DOHH2 (cell line): ENCODE measurements around the gene AUH.

ENCODE experiments used
- H3F3A ChIP-seq: fragments of 200-600 bp; sonication (generic), shearing (Covaris generic); 2 replicates; pipeline ENCODE4 v1.6.0; 2016; ENCODE audit warnings: antibody characterized with exemption, mild to moderate bottlenecking; ENCODE audit not compliant: control insufficient read depth, insufficient read depth
- H3K27ac ChIP-seq: fragments of 200-600 bp; sonication (generic); 2 replicates; pipeline ENCODE4 v1.5.1; 2014; ENCODE audit warnings: low read depth, mild to moderate bottlenecking, low read length, moderate library complexity
- H3K27me3 ChIP-seq: fragments of 200-600 bp; sonication (generic); 2 replicates; pipeline ENCODE4 v1.6.1; 2014; ENCODE audit warnings: mild to moderate bottlenecking, low read length, mixed read lengths; ENCODE audit not compliant: control insufficient read depth
- H3K36me3 ChIP-seq: fragments of 200-600 bp; sonication (generic); 2 replicates; pipeline ENCODE4 v1.6.1; 2014; ENCODE audit warnings: mild to moderate bottlenecking, low read length, moderate library complexity, mixed read lengths; ENCODE audit not compliant: control insufficient read depth
- H3K4me1 ChIP-seq: fragments of 200-600 bp; sonication (generic); 2 replicates; pipeline ENCODE4 v1.6.1; 2014; ENCODE audit warnings: mild to moderate bottlenecking, low read length, mixed read lengths; ENCODE audit not compliant: control insufficient read depth
- H3K4me2 ChIP-seq: fragments of 200-600 bp; sonication (generic); 2 replicates; pipeline ENCODE4 v1.6.0; 2014; ENCODE audit warnings: mild to moderate bottlenecking, low read length, moderate library complexity
- H3K4me3 ChIP-seq: fragments of 200-600 bp; sonication (generic); 2 replicates; pipeline ENCODE4 v1.5.1; 2014; ENCODE audit warnings: mild to moderate bottlenecking, low read length, mixed read lengths
- H3K79me2 ChIP-seq: fragments of 200-600 bp; sonication (generic); 2 replicates; pipeline ENCODE4 v1.6.1; 2014; ENCODE audit warnings: mild to moderate bottlenecking, low read length, mixed read lengths; ENCODE audit not compliant: control insufficient read depth
- H3K9me2 ChIP-seq: fragments of 200-600 bp; sonication (generic); replicated peaks from 2 replicates; pipeline ENCODE4 v1.6.1; 2014; ENCODE audit warnings: mild to moderate bottlenecking, low read length, mixed read lengths; ENCODE audit not compliant: control insufficient read depth
- H3K9me3 ChIP-seq: fragments of 200-600 bp; sonication (generic); 2 replicates; pipeline ENCODE4 v1.6.1; 2014; ENCODE audit warnings: antibody characterized with exemption, low read length, mixed read lengths; ENCODE audit not compliant: control insufficient read depth, insufficient read depth
- H4K20me1 ChIP-seq: fragments of 200-600 bp; sonication (generic); 2 replicates; pipeline ENCODE4 v1.6.0; 2014; ENCODE audit warnings: low read depth, mild to moderate bottlenecking, antibody characterized with exemption, low read length, moderate library complexity; ENCODE audit not compliant: control insufficient read depth, insufficient read depth
- CTCF ChIP-seq: fragments of 200-600 bp; sonication (generic); IDR thresholded peaks from one replicate; pipeline ENCODE4 v1.5.1; 2014; ENCODE audit warnings: antibody characterized with exemption, mild to moderate bottlenecking, low read depth, low read length; ENCODE audit not compliant: poor library complexity, severe bottlenecking
- EZH2phosphoT487 ChIP-seq: fragments of 200-600 bp; sonication (generic); IDR thresholded peaks from 2 replicates; pipeline ENCODE4 v1.6.1; 2017; ENCODE audit warnings: borderline replicate concordance, mild to moderate bottlenecking, antibody characterized with exemption, low read length, moderate library complexity, mixed read lengths

The AUH gene

GRCh38 chr9:91212596-91213243 lies 149.0 kb downstream of the AUH start:
- Histone ChIP-seq H4K20me1 (no peaks in the 10 kb centered on the region), H3K9me3 (peaks cover 5% of the 10 kb centered on the region; the same call in 1 of the 2 replicates), H3F3A (no peaks in the 10 kb centered on the region), H3K27me3 (no peaks in the 10 kb centered on the region), H3K4me3 (no peak overlapping the region), H3K27ac (no peak overlapping the region), H3K36me3 (no peaks in the 10 kb centered on the region), H3K4me1 (peaks cover 8% of the 10 kb centered on the region), H3K79me2 (no peaks in the 10 kb centered on the region), H3K4me2 (no peak overlapping the region), H3K9me2 (no peaks in the 10 kb centered on the region)
- TF ChIP-seq EZH2phosphoT487 (no peak), CTCF (no peak)

DNA sequence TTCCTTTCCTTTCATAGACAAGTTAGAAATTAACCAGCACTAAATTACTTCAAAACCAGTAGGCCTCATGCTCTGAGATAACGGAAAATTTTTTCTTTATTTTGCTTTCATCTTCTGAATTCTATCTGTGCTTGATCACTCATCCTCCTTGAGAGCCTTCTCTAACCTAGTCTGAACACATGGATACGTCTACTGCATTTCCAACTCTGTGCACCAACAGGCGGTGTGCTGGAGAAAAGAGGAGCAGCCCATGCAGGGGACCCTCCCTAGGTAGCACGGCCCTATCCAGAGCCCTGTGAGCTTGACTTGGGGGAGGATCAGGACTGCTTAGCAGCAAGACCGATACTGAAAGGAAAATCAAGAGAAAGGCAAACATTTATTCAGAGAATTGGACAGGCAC lies 149.8 kb downstream of the AUH start:
- Histone ChIP-seq H3K27ac (no peak overlapping the region), H3K27me3 (no peaks in the 10 kb centered on the region), H3F3A (no peaks in the 10 kb centered on the region), H4K20me1 (no peaks in the 10 kb centered on the region), H3K36me3 (no peaks in the 10 kb centered on the region), H3K79me2 (no peaks in the 10 kb centered on the region), H3K4me1 (peaks cover 12% of the 10 kb centered on the region), H3K4me2 (no peak overlapping the region), H3K9me2 (no peaks in the 10 kb centered on the region), H3K9me3 (peaks cover 5% of the 10 kb centered on the region; the same call in 1 of the 2 replicates), H3K4me3 (no peak overlapping the region)
- TF ChIP-seq CTCF, result no peak
- TF ChIP-seq EZH2phosphoT487, result no peak

GRCh38 chr9:91211414-91211813 lies 150.3 kb downstream of the AUH start:
- H3K79me2 ChIP-seq, result no peaks in the 10 kb centered on the region
- H3K27me3 ChIP-seq, result no peaks in the 10 kb centered on the region
- no peak overlapping the region for H3K4me3 ChIP-seq
- no peaks in the 10 kb centered on the region for H3K36me3 ChIP-seq
- H3K9me2 ChIP-seq, result no peaks in the 10 kb centered on the region
- no peak overlapping the region for H3K4me2 ChIP-seq
- H3K27ac ChIP-seq, result no peak overlapping the region
- peaks cover 12% of the 10 kb centered on the region for H3K4me1 ChIP-seq
- H3F3A ChIP-seq, result no peaks in the 10 kb centered on the region
- peaks cover 5% of the 10 kb centered on the region; the same call in 1 of the 2 replicates for H3K9me3 ChIP-seq
- no peaks in the 10 kb centered on the region for H4K20me1 ChIP-seq
- TF ChIP-seq CTCF, result no peak
- no peak for TF ChIP-seq EZH2phosphoT487
